H1 (cell line): ENCODE results near the gene DNAJC16. TPM values are rescaled to one million over a fixed set of nuclear protein-coding genes. Genes with fewer than 3 reads are reported as not detected.

Experiments
- ASH2L ChIP-seq: fragments of 200-600, 300-600 bp; sonication (generic); IDR thresholded peaks from one replicate; pipeline ENCODE4 v1.7.1; 2017; ENCODE audit warnings: low read length
- CHD2 ChIP-seq: IDR thresholded peaks from 2 replicates; pipeline ENCODE4 v1.6.1; 2012; ENCODE audit warnings: low read length, improper control_type of control experiment
- CHD7 ChIP-seq: fragments of 300-600 bp; sonication (generic); IDR thresholded peaks from 2 replicates; pipeline ENCODE4 v1.7.1; 2012; ENCODE audit warnings: low read length, moderate library complexity, mild to moderate bottlenecking, inconsistent platforms; ENCODE audit not compliant: insufficient replicate concordance
- GABPA ChIP-seq: IDR thresholded peaks from 2 replicates; pipeline ENCODE4 v1.6.1; 2011; ENCODE audit warnings: mild to moderate bottlenecking, low read length, moderate library complexity, borderline replicate concordance; ENCODE audit not compliant: insufficient read depth
- HDAC2 ChIP-seq, 2 experiments: fragments of 300-600 bp in 1 of 2; sonication (generic) in 1 of 2; IDR thresholded peaks; 2 replicates each; pipeline ENCODE4 v1.6.1; 2011 to 2012; ENCODE audit warnings: low read depth in 2 of 2, low read length in 2 of 2, mild to moderate bottlenecking in 2 of 2, moderate library complexity in 2 of 2, borderline replicate concordance in 1 of 2, inconsistent platforms in 1 of 2
- JUND ChIP-seq: IDR thresholded peaks from 2 replicates; pipeline ENCODE4 v1.6.1; 2011; ENCODE audit warnings: mild to moderate bottlenecking, improper control_type of control experiment, low read length
- POLR2AphosphoS5 ChIP-seq: IDR thresholded peaks from 2 replicates; pipeline ENCODE4 v1.6.1; 2011; ENCODE audit warnings: low read depth, low read length
- RAD21 ChIP-seq, 2 experiments: IDR thresholded peaks in 1 of 2; conservative IDR thresholded peaks in 1 of 2; 2 replicates each; pipeline ENCODE4 v1.6.1; 2011; ENCODE audit warnings: low read depth in 2 of 2, low read length in 2 of 2, improper control_type of control experiment in 1 of 2, inconsistent platforms in 1 of 2, mild to moderate bottlenecking in 1 of 2, moderate library complexity in 1 of 2
- RBBP5 ChIP-seq: IDR thresholded peaks from 2 replicates; pipeline ENCODE4 v1.7.1; 2012; ENCODE audit warnings: low read depth, mild to moderate bottlenecking, inconsistent platforms, low read length, moderate library complexity, borderline replicate concordance
- SP4 ChIP-seq: IDR thresholded peaks from 2 replicates; pipeline ENCODE4 v1.6.1; 2012; ENCODE audit warnings: low read length, inconsistent platforms
- polyA plus RNA-seq, 7 experiments: library from polyadenylated mRNA; depleted of rRNA in 3 of 7; stranded (reverse) in 5 of 7; unstranded in 2 of 7; fragments of >200 nt in 5 of 7; fragments of 200-250 nt in 2 of 7; gene quantifications; 1 replicate in 5 of 7; 2 replicates in 1 of 7; 4 replicates in 1 of 7; pipeline versions ENCODE4 v1.2.1 to v1.2.3, GENCODE V29; 2011 to 2013; ENCODE audit warnings: missing spikeins in 2 of 7, mixed read lengths in 2 of 7
- total RNA-seq: library from RNA; stranded (reverse); fragmentation: NEBNext Ultra II Directional; extraction: Animal tissue kit (Norgen Biotek cat#: 25700); gene quantifications from 2 replicates; pipeline ENCODE4 v1.2.1, GENCODE V29; 2021

DNAJC16 gene
- total and polyA plus RNA-seq, 2 of the 8 experiments (the other 6 are each of a cell fraction or from before 2014, with no cell fraction given), result 7.9 to 23.3 TPM

GRCh38 chr1:15508700-15509487, 17.8 kb upstream of the DNAJC16 start (continued):
- TF ChIP-seq CHD7 (no peak), RAD21 (IDR thresholded peaks at IDR 0.05 in 1 of 2, conservative IDR thresholded peaks at IDR 0.05 in 1 of 2; ENCODE audit: low read depth in 2 of 2, low read length in 2 of 2) (no peak), POLR2AphosphoS5 (peak; percentile 19), JUND (no peak), GABPA (no peak), SP4 (no peak), CHD2 (no peak), HDAC2 (IDR thresholded peaks at IDR 0.05; ENCODE audit: borderline replicate concordance in 1 of 2, low read depth in 2 of 2, low read length in 2 of 2) (peak in 1 of 2 experiments; percentile 5; a peak in 2 of 4 replicates), RBBP5 (0 out of 2 replicates have a peak, but pooled peaks have one; percentile 40), ASH2L (peak; percentile 71)
